ENCODE data around the gene MRPS22. TPM values are rescaled to one million over a fixed set of nuclear protein-coding genes. Genes with fewer than 3 reads are reported as not detected.

The MRPS22 gene
- total and polyA plus RNA-seq, 7 donors: 39.2 to 78.4 (median 53.6) TPM

DNA sequence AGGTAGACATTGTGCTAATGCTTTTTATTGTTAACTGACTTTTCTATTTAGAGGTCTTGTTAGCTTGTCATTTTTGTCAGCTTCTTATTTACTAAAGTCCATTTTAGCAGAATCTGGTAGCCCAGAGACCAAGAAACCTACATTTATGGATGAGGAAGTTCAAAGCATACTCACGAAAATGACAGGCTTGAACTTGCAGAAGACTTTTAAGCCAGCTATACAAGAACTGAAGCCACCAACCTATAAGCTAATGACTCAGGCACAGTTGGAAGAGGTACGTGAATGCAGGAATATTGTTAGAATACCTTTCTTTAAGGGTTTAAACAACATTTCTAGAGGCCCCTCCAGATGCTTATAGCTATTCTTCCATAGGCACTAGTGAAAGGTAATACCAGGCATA lies 3.0 kb downstream of the MRPS22 start:
- 92 to 95% methylated on average over 2 of the region's 2 CpGs for WGBS, 2 donors
- no peak for TF ChIP-seq POLR2AphosphoS5 (IDR thresholded peaks at IDR 0.05)
- TF ChIP-seq, protein P1, sequence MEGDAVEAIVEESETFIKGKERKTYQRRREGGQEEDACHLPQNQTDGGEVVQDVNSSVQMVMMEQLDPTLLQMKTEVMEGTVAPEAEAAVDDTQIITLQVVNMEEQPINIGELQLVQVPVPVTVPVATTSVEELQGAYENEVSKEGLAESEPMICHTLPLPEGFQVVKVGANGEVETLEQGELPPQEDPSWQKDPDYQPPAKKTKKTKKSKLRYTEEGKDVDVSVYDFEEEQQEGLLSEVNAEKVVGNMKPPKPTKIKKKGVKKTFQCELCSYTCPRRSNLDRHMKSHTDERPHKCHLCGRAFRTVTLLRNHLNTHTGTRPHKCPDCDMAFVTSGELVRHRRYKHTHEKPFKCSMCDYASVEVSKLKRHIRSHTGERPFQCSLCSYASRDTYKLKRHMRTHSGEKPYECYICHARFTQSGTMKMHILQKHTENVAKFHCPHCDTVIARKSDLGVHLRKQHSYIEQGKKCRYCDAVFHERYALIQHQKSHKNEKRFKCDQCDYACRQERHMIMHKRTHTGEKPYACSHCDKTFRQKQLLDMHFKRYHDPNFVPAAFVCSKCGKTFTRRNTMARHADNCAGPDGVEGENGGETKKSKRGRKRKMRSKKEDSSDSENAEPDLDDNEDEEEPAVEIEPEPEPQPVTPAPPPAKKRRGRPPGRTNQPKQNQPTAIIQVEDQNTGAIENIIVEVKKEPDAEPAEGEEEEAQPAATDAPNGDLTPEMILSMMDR (IDR thresholded peaks at IDR 0.05): no peak
- TF ChIP-seq POLR2A (IDR thresholded peaks at IDR 0.05): no peak
- TF ChIP-seq EP300 (IDR thresholded peaks at IDR 0.05): no peak
- Histone ChIP-seq H3K4me3 (no peak overlapping the region), H3K36me3 (peaks cover 0 to 56% (median 17%) of the 10 kb centered on the region in 4 donors), H3K9me3 (no peaks in the 10 kb centered on the region), H3K27me3 (no peaks in the 10 kb centered on the region), H3K4me1 (peaks cover 0 to 22% (median 18%) of the 10 kb centered on the region in 4 donors), H3K27ac (no peak overlapping the region)
- no peak for DNase-seq
- intact Hi-C loops (cut with DNase I): loop anchor here (5.0 kb wide), 1 partner anchor 41 kb away; the partner anchor contains the start of gene COPB2

DNA sequence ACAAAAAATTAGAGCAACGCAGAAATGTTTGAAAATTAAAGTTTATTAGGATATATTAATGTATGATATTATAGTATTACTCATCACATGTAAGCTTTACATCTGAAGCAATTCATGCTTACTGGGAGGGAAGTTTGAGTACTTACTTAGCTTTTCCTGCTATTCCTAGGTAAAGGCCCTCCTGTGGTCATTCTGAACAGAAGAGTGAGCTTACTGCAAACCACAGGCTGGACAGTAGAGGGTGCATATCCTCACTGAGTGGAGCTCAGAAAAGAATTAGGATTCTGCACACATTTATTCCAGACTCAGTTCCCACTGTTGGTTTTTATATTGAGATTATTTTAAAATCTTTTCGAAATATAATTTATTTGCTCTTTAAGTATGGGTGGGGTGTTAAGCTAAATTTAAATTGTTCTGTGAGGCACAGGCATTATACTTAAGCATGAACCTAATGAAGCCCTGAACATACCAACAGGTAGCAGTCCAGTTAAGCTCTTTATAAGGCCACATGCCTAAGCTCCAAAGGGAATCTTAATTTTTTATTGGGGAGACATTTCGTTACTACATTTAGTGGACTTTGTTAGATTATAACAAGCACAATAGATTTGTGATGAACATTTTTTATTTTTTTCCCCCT lies 10.2 kb downstream of the MRPS22 start:
- intact Hi-C loops (cut with DNase I): no loop called here
- TF ChIP-seq, protein P1 (IDR thresholded peaks at IDR 0.05): peak in 2 of 4 experiments; percentile 32 to 33
- TF ChIP-seq POLR2A (IDR thresholded peaks at IDR 0.05) (no peak), POLR2AphosphoS5 (IDR thresholded peaks at IDR 0.05) (no peak)
- no peaks in the 10 kb centered on the region for H3K4me1 ChIP-seq
- no peak overlapping the region for H3K4me3 ChIP-seq
- no peaks in the 10 kb centered on the region for H3K9me3 ChIP-seq
- WGBS, 2 donors: 70 to 87% methylated on average over 3 of the region's 3 CpGs
- no peak for DNase-seq
- H3K36me3 ChIP-seq: peaks cover 17 to 99% (median 62%) of the 10 kb centered on the region in 4 donors
- H3K27me3 ChIP-seq: no peaks in the 10 kb centered on the region
- no peak overlapping the region for H3K27ac ChIP-seq

DNA sequence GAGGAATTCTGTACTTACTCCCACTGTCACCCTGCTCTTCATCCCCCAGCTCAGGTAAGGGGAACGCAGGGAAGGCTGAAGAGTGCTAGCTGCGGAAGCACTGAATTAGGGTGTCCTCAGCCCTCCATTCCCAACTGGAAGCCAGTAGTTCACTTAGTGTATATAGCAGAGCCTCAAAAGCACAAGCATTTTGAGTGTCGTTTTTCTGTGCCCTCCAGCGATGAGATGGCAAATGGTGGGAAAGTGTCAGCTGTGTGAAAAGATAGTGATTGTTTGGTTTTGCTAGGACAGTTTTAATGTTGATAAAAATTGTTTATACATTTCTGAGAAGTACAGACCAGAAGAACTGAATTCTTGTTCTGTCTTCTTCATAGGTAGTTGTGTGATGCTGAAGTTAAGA lies 10.8 kb downstream of the MRPS22 start:
- Histone ChIP-seq H3K27ac (no peak overlapping the region), H3K36me3 (peaks cover 17 to 99% (median 67%) of the 10 kb centered on the region in 4 donors), H3K27me3 (no peaks in the 10 kb centered on the region), H3K9me3 (no peaks in the 10 kb centered on the region), H3K4me3 (no peak overlapping the region), H3K4me1 (no peaks in the 10 kb centered on the region)
- TF ChIP-seq POLR2AphosphoS5 (IDR thresholded peaks at IDR 0.05) (no peak), POLR2A (IDR thresholded peaks at IDR 0.05) (no peak), EP300 (IDR thresholded peaks at IDR 0.05) (no peak)
- TF ChIP-seq, protein P1 (IDR thresholded peaks at IDR 0.05): no peak
- no peak for DNase-seq
- intact Hi-C loops (cut with DNase I): no loop called here
- WGBS, 2 donors: 94 to 96% methylated on average over 4 of the region's 4 CpGs

DNA sequence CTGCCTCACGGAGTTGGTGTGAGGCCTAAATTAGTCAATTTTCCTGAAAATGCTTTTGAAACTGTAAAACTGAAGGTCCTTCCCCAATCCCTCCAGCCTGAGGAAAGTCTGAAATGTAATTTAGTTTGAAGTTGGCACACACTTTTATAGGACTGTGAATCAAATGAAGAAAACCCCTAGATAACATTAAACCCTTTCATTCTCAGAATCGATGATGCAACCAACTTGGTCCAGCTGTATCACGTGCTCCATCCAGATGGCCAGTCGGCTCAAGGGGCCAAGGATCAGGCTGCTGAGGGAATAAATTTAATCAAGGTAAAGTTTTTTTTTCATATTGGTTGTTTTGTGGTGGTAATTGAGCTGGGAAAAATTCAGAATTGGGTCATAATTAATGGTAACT lies 11.7 kb downstream of the MRPS22 start:
- no peak overlapping the region for H3K27ac ChIP-seq
- H3K4me3 ChIP-seq: no peak overlapping the region
- no peaks in the 10 kb centered on the region for H3K4me1 ChIP-seq
- H3K9me3 ChIP-seq: no peaks in the 10 kb centered on the region
- WGBS, 2 donors: 81 to 82% methylated on average over 4 of the region's 4 CpGs
- intact Hi-C loops (cut with DNase I): no loop called here
- H3K27me3 ChIP-seq: no peaks in the 10 kb centered on the region
- peaks cover 17 to 99% (median 68%) of the 10 kb centered on the region in 4 donors for H3K36me3 ChIP-seq
- TF ChIP-seq POLR2A (IDR thresholded peaks at IDR 0.05) (no peak), EP300 (IDR thresholded peaks at IDR 0.05) (no peak), POLR2AphosphoS5 (IDR thresholded peaks at IDR 0.05) (no peak)
- TF ChIP-seq, protein P1 (IDR thresholded peaks at IDR 0.05): no peak
- no peak for DNase-seq

DNA sequence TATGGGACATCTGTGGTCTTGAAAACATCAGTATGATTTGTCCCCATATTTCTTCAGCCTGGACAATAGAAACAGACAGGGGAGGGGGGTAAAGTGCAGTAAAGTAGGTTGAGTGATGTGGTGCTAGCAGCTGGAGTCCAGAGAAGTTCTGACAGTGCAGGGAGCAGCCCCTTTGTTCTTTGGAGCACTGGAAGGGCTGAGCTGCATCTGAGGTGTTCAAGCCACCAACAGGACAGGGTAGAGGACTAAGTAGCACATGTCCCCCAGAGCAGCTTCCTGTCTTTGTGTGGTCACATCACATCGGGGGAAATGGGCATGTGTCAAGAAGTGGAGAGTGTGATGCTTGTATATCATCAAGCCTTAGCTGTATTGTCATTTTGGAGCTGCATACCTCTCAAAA lies 12.1 kb downstream of the MRPS22 start:
- no peaks in the 10 kb centered on the region for H3K27me3 ChIP-seq
- no peak for DNase-seq
- no peak overlapping the region for H3K27ac ChIP-seq
- TF ChIP-seq, protein P1 (IDR thresholded peaks at IDR 0.05): no peak
- TF ChIP-seq POLR2AphosphoS5 (IDR thresholded peaks at IDR 0.05) (no peak), POLR2A (IDR thresholded peaks at IDR 0.05) (no peak), EP300 (IDR thresholded peaks at IDR 0.05) (no peak)
- peaks cover 21 to 99% (median 68%) of the 10 kb centered on the region in 4 donors for H3K36me3 ChIP-seq
- WGBS, 2 donors: 54 to 66% methylated on average over 1 of the region's 1 CpG
- no peak overlapping the region for H3K4me3 ChIP-seq
- intact Hi-C loops (cut with DNase I): no loop called here
- no peaks in the 10 kb centered on the region for H3K9me3 ChIP-seq
- no peaks in the 10 kb centered on the region for H3K4me1 ChIP-seq

All from sigmoid colon (tissue), 7 donors.